IMR-90 (cell line): ENCODE data around the gene PRAMEF33. TPM values are rescaled to one million over a fixed set of nuclear protein-coding genes. Genes with fewer than 3 reads are reported as not detected.
"Not testable (repeated sequence)": the region's sequence is repeated elsewhere in the genome, so short reads cannot be mapped to it uniquely, and the experiment has no call there.

ENCODE experiments used
- ATAC-seq: fragments of 200-7000 bp; cut with Tn5 transposase; 2 replicates; pipeline ENCODE4 v1.9.1; 2020; ENCODE audit warnings: low read depth, mild to moderate bottlenecking, moderate library complexity
- BruUV-seq: library from RNA; stranded (reverse); fragments of 400-500 nt; replicated peaks from 2 replicates; lab custom pipeline; 2021; lab: Mats Ljungman, UMichigan
- CTCF ChIA-PET: fragments of 300-600 bp; formaldehyde crosslinking; extraction: SDS; loops from one replicate; lab custom pipeline; 2021; ENCODE audit warnings: antibody characterized with exemption; lab: Yijun Ruan, JAX
- POLR2A ChIA-PET: fragments of 300-600 bp; sonication (Branson Sonifier 250); formaldehyde crosslinking; loops from one replicate; lab custom pipeline; 2022; ENCODE audit warnings: antibody characterized with exemption; ENCODE audit not compliant: unreplicated experiment; lab: Charles Lee
- DNase-seq: peaks from one replicate; pipeline ENCODE4 v3.0.0; 2013
- H2AFZ ChIP-seq: replicated peaks from 2 replicates; pipeline ENCODE3; 2013; ENCODE audit warnings: low read length, mild to moderate bottlenecking; ENCODE audit not compliant: poor library complexity
- H2AK5ac ChIP-seq: 2 replicates; pipeline ENCODE4 v1.6.1; 2013; ENCODE audit warnings: low read depth, low read length, inconsistent platforms
- H2AK9ac ChIP-seq: replicated peaks from 2 replicates; pipeline ENCODE3; 2013; ENCODE audit warnings: mild to moderate bottlenecking, low read depth, low read length, moderate library complexity; ENCODE audit not compliant: poor library complexity
- H2BK120ac ChIP-seq: 2 replicates; pipeline ENCODE4 v1.6.1; 2013; ENCODE audit warnings: low read depth, low read length, inconsistent platforms
- H2BK15ac ChIP-seq: 3 replicates; pipeline ENCODE4 v1.6.1; 2013; ENCODE audit warnings: low read depth, low read length, inconsistent platforms
- H2BK20ac ChIP-seq: 2 replicates; pipeline ENCODE4 v1.6.1; 2013; ENCODE audit warnings: low read depth, mild to moderate bottlenecking, inconsistent platforms, low read length, moderate library complexity
- H2BK5ac ChIP-seq: 2 replicates; pipeline ENCODE4 v1.6.1; 2013; ENCODE audit warnings: mild to moderate bottlenecking, low read depth, low read length, inconsistent platforms; ENCODE audit not compliant: poor library complexity, severe bottlenecking
- H3K14ac ChIP-seq: replicated peaks from 2 replicates; pipeline ENCODE4 v1.6.1; 2013; ENCODE audit warnings: low read depth, low read length, inconsistent platforms
- H3K18ac ChIP-seq: 2 replicates; pipeline ENCODE4 v1.6.1; 2013; ENCODE audit warnings: low read depth, low read length, control low read depth
- H3K23ac ChIP-seq: 2 replicates; pipeline ENCODE4 v1.6.1; 2013; ENCODE audit warnings: low read depth, low read length, inconsistent platforms
- H3K27ac ChIP-seq: 2 replicates; pipeline ENCODE4 v1.5.1; 2013; ENCODE audit warnings: mild to moderate bottlenecking, control low read depth, low read length; ENCODE audit not compliant: insufficient read depth
- H3K27me3 ChIP-seq: 2 replicates; pipeline ENCODE4 v1.6.1; 2013; ENCODE audit warnings: low read length; ENCODE audit not compliant: control insufficient read depth, insufficient read depth
- H3K36me3 ChIP-seq: 2 replicates; pipeline ENCODE4 v1.6.1; 2013; ENCODE audit warnings: low read length, mixed read lengths; ENCODE audit not compliant: control insufficient read depth, insufficient read depth
- H3K4ac ChIP-seq: 2 replicates; pipeline ENCODE4 v1.6.1; 2013; ENCODE audit warnings: low read depth, low read length, inconsistent platforms
- H3K4me1 ChIP-seq: 2 replicates; pipeline ENCODE4 v1.6.1; 2013; ENCODE audit warnings: low read length, mixed read lengths; ENCODE audit not compliant: control insufficient read depth, insufficient read depth
- H3K4me2 ChIP-seq: 2 replicates; pipeline ENCODE4 v1.6.1; 2013; ENCODE audit warnings: low read depth, mild to moderate bottlenecking, control low read depth, low read length, moderate library complexity
- H3K4me3 ChIP-seq: 2 replicates; pipeline ENCODE4 v1.5.1; 2013; ENCODE audit warnings: low read depth, mild to moderate bottlenecking, control low read depth, low read length, moderate library complexity; ENCODE audit not compliant: insufficient read depth
- H3K56ac ChIP-seq: 2 replicates; pipeline ENCODE4 v1.6.1; 2013; ENCODE audit warnings: low read length, inconsistent platforms; ENCODE audit not compliant: insufficient read depth; ENCODE audit errors: extremely low read depth
- H3K79me1 ChIP-seq, 2 experiments: 2 replicates each; pipeline ENCODE4 v1.6.1; 2013; ENCODE audit warnings: low read length in 2 of 2, inconsistent platforms in 1 of 2, low read depth in 1 of 2
- H3K9ac ChIP-seq: 2 replicates; pipeline ENCODE4 v1.6.1; 2013; ENCODE audit warnings: low read depth, low read length, control low read depth
- H3K9me1 ChIP-seq: 2 replicates; pipeline ENCODE4 v1.6.1; 2013; ENCODE audit warnings: low read length, inconsistent platforms; ENCODE audit not compliant: insufficient read depth
- H3K9me3 ChIP-seq: 2 replicates; pipeline ENCODE4 v1.6.1; 2013; ENCODE audit warnings: low read length; ENCODE audit not compliant: control insufficient read depth, insufficient read depth
- H4K20me1 ChIP-seq: 2 replicates; pipeline ENCODE4 v1.6.1; 2013; ENCODE audit warnings: low read length, inconsistent platforms; ENCODE audit not compliant: insufficient read depth
- H4K5ac ChIP-seq: 2 replicates; pipeline ENCODE4 v1.6.1; 2013; ENCODE audit warnings: mild to moderate bottlenecking, low read depth, low read length, control low read depth
- H4K8ac ChIP-seq, 2 experiments: 2 replicates each; pipeline ENCODE4 v1.6.1; 2013; ENCODE audit warnings: low read depth in 2 of 2, low read length in 2 of 2, control low read depth in 1 of 2, inconsistent platforms in 1 of 2
- H4K91ac ChIP-seq: 2 replicates; pipeline ENCODE4 v1.6.1; 2013; ENCODE audit warnings: low read depth, low read length, inconsistent platforms; ENCODE audit not compliant: insufficient read depth
- WGBS, 2 experiments: methylation state at CpG; one replicate each; pipeline versions ENCODE4 v1.1.5 to v1.1.7; 2013; ENCODE audit warnings: missing lambda C conversion rate in 2 of 2; ENCODE audit not compliant: insufficient read length in 1 of 2; ENCODE audit errors: extremely low coverage in 2 of 2; 5-methylcytosine and 5-hydroxymethylcytosine counted together
- dilution Hi-C: fragments of 300-500 bp; cut with HindIII; formaldehyde crosslinking; loops from one replicate; pipeline ENCODE4 v1.14.3; 2018; ENCODE audit warnings: low sequenced_read_pairs; ENCODE audit not compliant: unreplicated experiment
- in situ Hi-C: fragments of 300-500 bp; cut with MboI; formaldehyde crosslinking; loops from 3 replicates; pipeline ENCODE4 v1.14.3; 2019; ENCODE audit warnings: low sequenced_read_pairs, inconsistent platforms, mixed read lengths
- intact Hi-C: fragments of 100-400 bp; cut with micrococcal nuclease; formaldehyde crosslinking; loops from 2 replicates; pipeline ENCODE4 v1.10.0; 2022
- polyA plus RNA-seq, 3 experiments: library from polyadenylated mRNA; depleted of rRNA; stranded (reverse); fragments of >200 nt; gene quantifications; 2 replicates each; pipeline ENCODE4 v1.2.3, GENCODE V29; 2012; ENCODE audit warnings: low replicate concordance in 1 of 3
- total RNA-seq: library from RNA; depleted of rRNA; stranded (reverse); fragments of >200 nt; gene quantifications from 2 replicates; pipeline ENCODE4 v1.2.3, GENCODE V29; 2012

The PRAMEF33 gene
- total and polyA plus RNA-seq, 2 of the 4 experiments (the other 2 are of a cell fraction): not detected

DNA sequence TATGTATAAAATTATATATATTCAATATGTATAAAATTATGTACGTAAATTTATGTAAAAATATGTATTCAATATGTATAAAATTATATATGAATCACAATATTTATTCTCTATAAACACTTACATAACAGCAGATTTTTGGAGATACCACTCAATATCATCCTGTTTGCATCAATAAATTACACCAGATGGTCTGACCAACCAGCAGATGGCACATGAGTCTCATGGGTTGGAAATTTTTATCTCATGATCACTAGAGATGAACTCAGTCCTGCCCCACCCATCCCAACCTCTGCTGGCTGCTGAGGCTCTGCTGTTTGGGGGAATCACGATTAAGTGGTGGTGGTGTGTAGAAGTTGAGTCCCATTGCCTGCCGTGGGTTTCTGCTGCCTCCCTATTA is 23.7 kb upstream of the PRAMEF33 start:
- H3K56ac ChIP-seq, H2AK5ac ChIP-seq, H2AFZ ChIP-seq, H2BK20ac ChIP-seq, H4K5ac ChIP-seq, in situ Hi-C loops, H2BK120ac ChIP-seq, DNase-seq, H2AK9ac ChIP-seq, H3K4me1 ChIP-seq, H3K36me3 ChIP-seq, H3K9ac ChIP-seq, H3K27me3 ChIP-seq, H3K18ac ChIP-seq, H3K14ac ChIP-seq, H3K79me1 ChIP-seq, H4K20me1 ChIP-seq, H3K27ac ChIP-seq, dilution Hi-C loops, H2BK5ac ChIP-seq, H2BK15ac ChIP-seq, H3K4me3 ChIP-seq, CTCF ChIA-PET, H3K9me3 ChIP-seq, H4K91ac ChIP-seq, intact Hi-C loops, H3K23ac ChIP-seq, BruUV-seq, H4K8ac ChIP-seq, H3K4ac ChIP-seq, H3K4me2 ChIP-seq, ATAC-seq, POLR2A ChIA-PET, H3K9me1 ChIP-seq: not testable (repeated sequence)
- WGBS, 2 experiments: no CpG with 5 or more reads among the region's 3 CpGs

- H3K27ac ChIP-seq, H2BK120ac ChIP-seq, H3K79me1 ChIP-seq, H3K18ac ChIP-seq, H4K20me1 ChIP-seq, H4K8ac ChIP-seq, H3K9me1 ChIP-seq, DNase-seq, dilution Hi-C loops, H3K4me2 ChIP-seq, BruUV-seq, POLR2A ChIA-PET, H3K9me3 ChIP-seq, H3K4me1 ChIP-seq, H3K23ac ChIP-seq, H2BK5ac ChIP-seq, H2AK9ac ChIP-seq, H2BK20ac ChIP-seq, H3K4ac ChIP-seq, H3K4me3 ChIP-seq, ATAC-seq, H3K14ac ChIP-seq, H3K36me3 ChIP-seq, H2AK5ac ChIP-seq, H3K27me3 ChIP-seq, intact Hi-C loops, H3K9ac ChIP-seq, CTCF ChIA-PET, H2BK15ac ChIP-seq, in situ Hi-C loops, H3K56ac ChIP-seq, H4K91ac ChIP-seq, H4K5ac ChIP-seq, H2AFZ ChIP-seq: not testable (repeated sequence)
- WGBS, 2 experiments: no CpG with 5 or more reads among the region's 1 CpG
These were observed 18.3 kb upstream of the PRAMEF33 start, which contains the start of gene PRAMEF8 for GRCh38 chr1:13285037-13285436. Gene PRAMEF8 (minus strand): TSS chr1:13285137. CDS start chr1:13284091, 1,046 bp downstream.
